Peyer's patch (tissue), 4 donors: ENCODE data around the gene CACNA2D2. TPM values are rescaled to one million over a fixed set of nuclear protein-coding genes. Genes with fewer than 3 reads are reported as not detected.
A peak's percentile ranks its signal among the peaks of the same experiment; 100 is the strongest.

Experiments used
- DNase-seq, 3 donors: peaks; one replicate each; pipeline ENCODE4 v3.0.0-alpha.2; 2017 to 2019
- H3K27ac ChIP-seq, 4 donors: fragments of 200-600 bp; sonication (generic); one replicate each; pipeline ENCODE4 v1.5.1; 2016 to 2019
- H3K27me3 ChIP-seq, 2 donors: fragments of 200-600 bp; sonication (generic); one replicate each; pipeline ENCODE4 v1.5.1; 2019
- H3K36me3 ChIP-seq, 3 donors: fragments of 200-600 bp; sonication (generic); one replicate each; pipeline ENCODE4 v1.5.1; 2016 to 2019
- H3K4me1 ChIP-seq, 4 donors: fragments of 200-600 bp; sonication (generic); one replicate each; pipeline ENCODE4 v1.5.1; 2016 to 2019
- H3K4me3 ChIP-seq, 4 donors: fragments of 200-600 bp; sonication (generic); 1 replicate in 3 of 4; 2 replicates in 1 of 4; pipeline ENCODE4 v1.5.1; 2016 to 2019; ENCODE audit warnings: mild to moderate bottlenecking in 1 of 4
- H3K9me3 ChIP-seq, 4 donors: fragments of 200-600 bp; sonication (generic); one replicate each; pipeline ENCODE4 v1.5.1; 2016 to 2019; ENCODE audit warnings: mild to moderate bottlenecking in 1 of 4
- POLR2A ChIP-seq, 2 donors: fragments of 450-650 bp; IDR thresholded peaks; one replicate each; pipeline ENCODE4 v1.5.1; 2017; ENCODE audit warnings: antibody characterized with exemption in 2 of 2, mild to moderate bottlenecking in 2 of 2, moderate library complexity in 2 of 2
- total RNA-seq, 4 donors: library from RNA; depleted of rRNA; stranded (reverse); fragments of >200 nt; gene quantifications; one replicate each; pipeline ENCODE4 v1.1.0, GENCODE V29; 2016
- TF ChIP-seq, protein P1 (sequence below), 6 experiments: fragments of 450-650 bp in 4 of 6; fragments of 200-600 bp in 2 of 6; sonication (generic) in 1 of 6; IDR thresholded peaks; one replicate each; pipeline ENCODE4 v1.5.1; 2017 to 2019; ENCODE audit warnings: antibody characterized with exemption in 6 of 6, mild to moderate bottlenecking in 3 of 6, moderate library complexity in 1 of 6

Gene CACNA2D2
- total RNA-seq, 4 donors from 2014 or later = 0.88 to 5.8 (median 1.2) TPM

DNA sequence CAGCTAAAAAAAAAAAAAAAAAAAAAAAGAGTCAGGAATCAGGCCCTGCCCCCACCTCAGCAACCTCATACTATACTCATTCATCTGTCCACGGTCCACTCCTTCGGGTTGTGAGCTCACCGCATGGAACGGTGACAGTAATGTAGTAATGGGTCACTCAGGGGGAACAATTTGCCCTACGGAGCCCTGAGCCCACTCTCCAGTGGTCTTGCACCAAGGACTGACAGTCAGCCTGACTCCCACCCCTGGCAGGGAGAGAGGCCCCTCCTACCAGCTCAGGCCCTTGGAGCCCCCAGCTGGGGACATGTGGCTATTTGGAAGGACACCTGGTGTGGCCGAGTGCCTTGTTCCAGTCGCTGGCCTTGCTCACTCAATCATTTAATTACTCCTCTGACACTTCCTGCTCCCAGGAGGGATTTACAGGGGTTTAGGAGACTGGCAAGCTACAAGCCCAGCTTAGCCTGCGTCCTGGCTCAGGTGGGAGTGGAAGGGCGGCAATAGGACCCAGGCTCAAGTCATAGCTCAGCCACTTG is 19.9 kb upstream of the CACNA2D2 start:
- Histone ChIP-seq H3K4me1 (no peaks in the 10 kb centered on the region), H3K9me3 (no peaks in the 10 kb centered on the region), H3K36me3 (no peaks in the 10 kb centered on the region), H3K4me3 (no peak overlapping the region), H3K27ac (no peak overlapping the region), H3K27me3 (no peaks in the 10 kb centered on the region)
- no peak for TF ChIP-seq POLR2A (IDR thresholded peaks at IDR 0.05)
- TF ChIP-seq, protein P1, sequence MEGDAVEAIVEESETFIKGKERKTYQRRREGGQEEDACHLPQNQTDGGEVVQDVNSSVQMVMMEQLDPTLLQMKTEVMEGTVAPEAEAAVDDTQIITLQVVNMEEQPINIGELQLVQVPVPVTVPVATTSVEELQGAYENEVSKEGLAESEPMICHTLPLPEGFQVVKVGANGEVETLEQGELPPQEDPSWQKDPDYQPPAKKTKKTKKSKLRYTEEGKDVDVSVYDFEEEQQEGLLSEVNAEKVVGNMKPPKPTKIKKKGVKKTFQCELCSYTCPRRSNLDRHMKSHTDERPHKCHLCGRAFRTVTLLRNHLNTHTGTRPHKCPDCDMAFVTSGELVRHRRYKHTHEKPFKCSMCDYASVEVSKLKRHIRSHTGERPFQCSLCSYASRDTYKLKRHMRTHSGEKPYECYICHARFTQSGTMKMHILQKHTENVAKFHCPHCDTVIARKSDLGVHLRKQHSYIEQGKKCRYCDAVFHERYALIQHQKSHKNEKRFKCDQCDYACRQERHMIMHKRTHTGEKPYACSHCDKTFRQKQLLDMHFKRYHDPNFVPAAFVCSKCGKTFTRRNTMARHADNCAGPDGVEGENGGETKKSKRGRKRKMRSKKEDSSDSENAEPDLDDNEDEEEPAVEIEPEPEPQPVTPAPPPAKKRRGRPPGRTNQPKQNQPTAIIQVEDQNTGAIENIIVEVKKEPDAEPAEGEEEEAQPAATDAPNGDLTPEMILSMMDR (IDR thresholded peaks at IDR 0.05) = no peak
- no peak for DNase-seq

DNA sequence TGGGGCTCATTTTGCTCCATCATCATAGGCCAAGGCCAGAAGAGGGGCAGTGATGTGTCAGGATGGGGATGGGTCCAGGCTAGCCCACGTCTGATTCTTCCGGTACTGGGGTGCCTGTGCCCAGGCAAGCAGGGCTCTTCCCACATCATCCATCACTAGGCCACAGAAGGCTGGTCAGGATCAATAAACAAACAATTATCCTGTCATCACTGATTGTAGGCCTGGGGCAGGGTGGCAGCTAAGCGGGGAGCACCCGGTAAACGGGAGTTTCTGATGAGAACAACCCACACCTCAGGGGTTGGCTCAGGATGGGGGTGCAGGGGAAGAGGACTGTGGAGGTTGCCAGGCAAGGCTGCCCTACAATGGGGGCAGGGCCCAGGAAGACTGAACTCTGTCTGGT is 18.1 kb upstream of the CACNA2D2 start:
- TF ChIP-seq, protein P1 (IDR thresholded peaks at IDR 0.05) = no peak
- no peak for TF ChIP-seq POLR2A (IDR thresholded peaks at IDR 0.05)
- H3K36me3 ChIP-seq = no peaks in the 10 kb centered on the region

DNA sequence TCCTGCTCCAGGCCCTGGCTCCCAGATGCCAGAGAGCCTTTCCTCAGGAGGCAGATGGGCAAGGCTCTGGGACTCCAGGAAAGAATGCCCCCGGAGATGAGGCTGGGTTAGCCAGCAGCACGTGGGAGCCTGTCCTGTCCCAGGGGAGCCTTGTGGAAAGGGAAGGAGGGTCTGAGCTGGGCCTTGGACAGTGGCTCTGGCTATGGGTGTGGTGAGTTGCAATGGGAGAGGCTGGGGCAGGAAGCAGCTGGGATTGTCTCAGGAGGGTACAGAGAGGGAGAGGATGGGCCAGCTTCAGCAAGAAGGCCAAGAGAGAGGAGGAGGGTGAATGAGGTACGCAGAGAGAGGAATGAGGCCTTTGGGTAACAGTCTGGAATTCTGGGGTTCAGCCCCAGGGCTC is 17.4 kb upstream of the CACNA2D2 start:
- H3K4me1 ChIP-seq = peaks cover 0 to 5% (median 1%) of the 10 kb centered on the region in 4 donors
- no peak overlapping the region for H3K27ac ChIP-seq
- no peaks in the 10 kb centered on the region for H3K27me3 ChIP-seq
- H3K9me3 ChIP-seq = no peaks in the 10 kb centered on the region
- H3K4me3 ChIP-seq = no peak overlapping the region
- no peak for DNase-seq
- no peaks in the 10 kb centered on the region for H3K36me3 ChIP-seq
- TF ChIP-seq, protein P1 (IDR thresholded peaks at IDR 0.05) = no peak
- no peak for TF ChIP-seq POLR2A (IDR thresholded peaks at IDR 0.05)

More for the DNA sequence above, 18.1 kb upstream of the CACNA2D2 start:
- H3K27me3 ChIP-seq = no peaks in the 10 kb centered on the region
- H3K9me3 ChIP-seq = no peaks in the 10 kb centered on the region
- H3K4me3 ChIP-seq = no peak overlapping the region
- no peak for DNase-seq
- no peaks in the 10 kb centered on the region for H3K4me1 ChIP-seq
- H3K27ac ChIP-seq = no peak overlapping the region

DNA sequence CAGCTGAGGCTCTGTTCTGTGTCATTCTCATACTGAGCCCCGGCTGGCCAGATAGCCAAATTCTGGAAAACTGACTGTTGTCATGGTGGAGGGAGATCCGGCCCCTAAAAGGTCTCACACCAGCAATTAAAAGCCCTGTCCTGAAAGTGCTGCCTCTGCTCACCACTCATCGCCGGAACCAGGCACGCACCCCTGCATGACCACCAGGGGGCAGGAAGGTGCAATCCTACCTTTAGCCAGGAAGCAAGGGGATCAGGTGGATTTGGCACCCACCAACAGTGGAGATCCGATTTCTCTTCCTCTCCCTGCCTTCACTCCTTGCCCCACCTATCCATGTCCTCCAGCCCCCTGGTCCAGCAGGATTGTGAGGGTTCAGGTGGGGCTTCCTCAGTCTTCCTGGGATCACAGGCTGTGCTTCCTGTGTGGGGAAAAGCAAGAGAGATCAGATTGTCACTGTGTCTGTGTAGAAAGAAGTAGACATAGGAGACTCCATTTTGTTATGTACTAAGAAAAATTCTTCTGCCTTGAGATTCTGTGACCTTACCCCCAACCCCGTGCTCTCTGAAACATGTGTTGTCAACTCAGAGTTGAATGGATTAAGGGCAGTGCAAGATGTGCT is 16.1 kb upstream of the CACNA2D2 start:
- Histone ChIP-seq H3K36me3 (no peaks in the 10 kb centered on the region), H3K27me3 (no peaks in the 10 kb centered on the region), H3K9me3 (no peaks in the 10 kb centered on the region), H3K4me3 (no peak overlapping the region), H3K4me1 (peaks cover 0 to 15% (median 2%) of the 10 kb centered on the region in 4 donors), H3K27ac (no peak overlapping the region)
- TF ChIP-seq POLR2A (IDR thresholded peaks at IDR 0.05) = no peak
- TF ChIP-seq, protein P1 (IDR thresholded peaks at IDR 0.05) = peak; percentile 69 to 86 (median 78)
- DNase-seq = peak; percentile 71 to 86 (median 76)

DNA sequence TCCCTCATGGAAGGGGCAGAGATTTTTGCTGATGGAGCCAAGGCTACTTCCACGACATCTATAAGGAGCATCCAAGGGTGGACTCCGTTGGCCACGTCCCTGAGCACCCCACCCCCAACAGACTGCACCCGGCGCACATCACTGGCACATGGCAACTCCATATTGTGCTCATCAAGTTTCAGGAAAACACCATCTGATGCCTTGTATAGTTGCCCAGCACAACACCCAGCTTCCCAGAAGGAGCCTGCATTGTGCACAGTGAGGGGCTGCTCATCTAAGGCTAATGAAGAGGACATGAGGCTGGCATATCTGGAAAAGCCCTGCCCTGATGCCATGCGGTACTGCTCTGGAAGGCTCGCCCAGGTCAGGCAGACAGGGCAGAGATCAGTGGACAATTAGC is 15.0 kb upstream of the CACNA2D2 start:
- no peak for DNase-seq
- H3K27me3 ChIP-seq = no peaks in the 10 kb centered on the region
- H3K4me1 ChIP-seq = peaks cover 0 to 15% (median 2%) of the 10 kb centered on the region in 4 donors
- TF ChIP-seq, protein P1 (IDR thresholded peaks at IDR 0.05) = no peak
- no peak for TF ChIP-seq POLR2A (IDR thresholded peaks at IDR 0.05)
- H3K4me3 ChIP-seq = no peak overlapping the region
- no peaks in the 10 kb centered on the region for H3K36me3 ChIP-seq
- H3K27ac ChIP-seq = no peak overlapping the region
- no peaks in the 10 kb centered on the region for H3K9me3 ChIP-seq
